ENCODE measurements around the gene FAM168A.

- TF ChIP-seq CTCF (IDR thresholded peaks at IDR 0.05; ENCODE audit: insufficient read depth, low read length, poor library complexity, severe bottlenecking) = no peak
- no peak for TF ChIP-seq EZH2phosphoT487 (conservative IDR thresholded peaks at IDR 0.05; ENCODE audit: low read length)
These were observed 142.9 kb downstream of the FAM168A start for GRCh38 chr11:73454987-73455386.
